HEK293 (cell line): ENCODE results near the gene FLYWCH1.

ENCODE experiments used
- BCL11A ChIP-seq: fragments of 450-650 bp; formaldehyde crosslinking; IDR thresholded peaks from 2 replicates; pipeline ENCODE4 v1.5.1; 2016; ENCODE audit warnings: low read depth, missing biosample characterization, missing genetic modification characterization
- GFI1B ChIP-seq: fragments of 450-650 bp; formaldehyde crosslinking; IDR thresholded peaks from 2 replicates; pipeline ENCODE4 v1.5.1; 2016; ENCODE audit warnings: missing biosample characterization, missing genetic modification characterization
- GLIS1 ChIP-seq: fragments of 450-650 bp; formaldehyde crosslinking; IDR thresholded peaks from 2 replicates; pipeline ENCODE4 v1.5.1; 2016; ENCODE audit warnings: missing biosample characterization, missing genetic modification characterization
- HIC1 ChIP-seq: fragments of 450-650 bp; formaldehyde crosslinking; IDR thresholded peaks from 2 replicates; pipeline ENCODE4 v1.5.1; 2016; ENCODE audit warnings: missing biosample characterization, missing genetic modification characterization
- IKZF3 ChIP-seq: fragments of 450-650 bp; IDR thresholded peaks from 2 replicates; pipeline ENCODE4 v1.5.0; 2018; ENCODE audit warnings: missing biosample characterization, mild to moderate bottlenecking, missing genetic modification characterization, moderate library complexity
- MZF1 ChIP-seq: fragments of 450-650 bp; formaldehyde crosslinking; IDR thresholded peaks from 2 replicates; pipeline ENCODE4 v1.5.1; 2017; ENCODE audit warnings: missing biosample characterization, missing genetic modification characterization, borderline replicate concordance
- OVOL3 ChIP-seq: fragments of 450-650 bp; formaldehyde crosslinking; IDR thresholded peaks from 2 replicates; pipeline ENCODE4 v1.5.1; 2016; ENCODE audit warnings: missing biosample characterization, missing genetic modification characterization
- PBX3 ChIP-seq: sonication (generic); formaldehyde crosslinking; IDR thresholded peaks from 2 replicates; pipeline ENCODE4 v1.8.1; 2022; ENCODE audit warnings: mild to moderate bottlenecking, moderate library complexity, missing genetic modification reagents
- REPIN1 ChIP-seq: fragments of 450-650 bp; formaldehyde crosslinking; IDR thresholded peaks from 2 replicates; pipeline ENCODE4 v1.5.1; 2017; ENCODE audit warnings: missing biosample characterization, missing genetic modification characterization, low read depth
- SP2 ChIP-seq: fragments of 450-650 bp; formaldehyde crosslinking; IDR thresholded peaks from 2 replicates; pipeline ENCODE4 v1.5.1; 2016; ENCODE audit warnings: missing biosample characterization, missing genetic modification characterization
- ZBTB26 ChIP-seq: fragments of 450-650 bp; formaldehyde crosslinking; optimal IDR thresholded peaks from 2 replicates; pipeline ENCODE3; 2016; ENCODE audit warnings: missing biosample characterization, mild to moderate bottlenecking, missing genetic modification characterization
- ZNF16 ChIP-seq: fragments of 450-650 bp; formaldehyde crosslinking; IDR thresholded peaks from 2 replicates; pipeline ENCODE4 v1.5.1; 2016; ENCODE audit warnings: low read depth, missing biosample characterization, missing genetic modification characterization
- ZNF175 ChIP-seq: fragments of 450-650 bp; formaldehyde crosslinking; IDR thresholded peaks from 2 replicates; pipeline ENCODE4 v1.5.1; 2016; ENCODE audit warnings: missing biosample characterization, missing genetic modification characterization
- ZNF2 ChIP-seq: fragments of 450-650 bp; formaldehyde crosslinking; IDR thresholded peaks from 2 replicates; pipeline ENCODE4 v1.5.1; 2016; ENCODE audit warnings: missing biosample characterization, missing genetic modification characterization
- ZNF23 ChIP-seq: fragments of 450-650 bp; formaldehyde crosslinking; IDR thresholded peaks from 2 replicates; pipeline ENCODE4 v1.5.1; 2016; ENCODE audit warnings: missing biosample characterization, missing genetic modification characterization, borderline replicate concordance
- ZNF37A ChIP-seq: fragments of 450-650 bp; IDR thresholded peaks from 2 replicates; pipeline ENCODE4 v1.5.1; 2018; ENCODE audit warnings: missing biosample characterization, missing genetic modification characterization
- ZNF394 ChIP-seq: fragments of 450-650 bp; formaldehyde crosslinking; IDR thresholded peaks from 2 replicates; pipeline ENCODE4 v1.5.1; 2016; ENCODE audit warnings: missing biosample characterization, missing genetic modification characterization, mild to moderate bottlenecking, moderate library complexity, borderline replicate concordance
- ZNF398 ChIP-seq: fragments of 450-650 bp; formaldehyde crosslinking; IDR thresholded peaks from 2 replicates; pipeline ENCODE4 v1.5.1; 2017; ENCODE audit warnings: missing biosample characterization, missing genetic modification characterization
- ZNF423 ChIP-seq: fragments of 450-650 bp; formaldehyde crosslinking; IDR thresholded peaks from 2 replicates; pipeline ENCODE4 v1.5.1; 2016; ENCODE audit warnings: missing biosample characterization, missing genetic modification characterization
- ZNF449 ChIP-seq: fragments of 450-650 bp; formaldehyde crosslinking; IDR thresholded peaks from 2 replicates; pipeline ENCODE4 v1.5.1; 2017; ENCODE audit warnings: missing biosample characterization, mild to moderate bottlenecking, missing genetic modification characterization, moderate library complexity
- ZNF514 ChIP-seq: fragments of 450-650 bp; formaldehyde crosslinking; IDR thresholded peaks from 2 replicates; pipeline ENCODE4 v1.5.1; 2016; ENCODE audit warnings: missing biosample characterization, missing genetic modification characterization
- ZNF529 ChIP-seq: fragments of 450-650 bp; formaldehyde crosslinking; IDR thresholded peaks from 2 replicates; pipeline ENCODE4 v1.5.1; 2017; ENCODE audit warnings: missing genetic modification characterization, missing biosample characterization; ENCODE audit not compliant: insufficient replicate concordance
- ZNF530 ChIP-seq: fragments of 450-650 bp; formaldehyde crosslinking; IDR thresholded peaks from 2 replicates; pipeline ENCODE4 v1.5.1; 2016; ENCODE audit warnings: low read depth, missing biosample characterization, missing genetic modification characterization
- ZNF549 ChIP-seq: fragments of 450-650 bp; IDR thresholded peaks from 2 replicates; pipeline ENCODE4 v1.5.1; 2018; ENCODE audit warnings: missing biosample characterization, missing genetic modification characterization, mild to moderate bottlenecking, inconsistent platforms, moderate library complexity
- ZNF555 ChIP-seq: fragments of 450-650 bp; formaldehyde crosslinking; conservative IDR thresholded peaks from 2 replicates; pipeline ENCODE4 v1.5.1; 2017; ENCODE audit warnings: missing biosample characterization, mild to moderate bottlenecking, missing genetic modification characterization, inconsistent platforms
- ZNF571 ChIP-seq: fragments of 450-650 bp; formaldehyde crosslinking; IDR thresholded peaks from 2 replicates; pipeline ENCODE4 v1.5.0; 2017; ENCODE audit warnings: missing biosample characterization, missing genetic modification characterization
- ZNF596 ChIP-seq: fragments of 450-650 bp; IDR thresholded peaks from 2 replicates; pipeline ENCODE4 v1.5.0; 2018; ENCODE audit warnings: missing biosample characterization, mild to moderate bottlenecking, missing genetic modification characterization, moderate library complexity
- ZNF624 ChIP-seq: fragments of 450-650 bp; formaldehyde crosslinking; IDR thresholded peaks from 2 replicates; pipeline ENCODE4 v1.5.1; 2017; ENCODE audit warnings: missing biosample characterization, missing genetic modification characterization
- ZNF747 ChIP-seq: fragments of 450-650 bp; formaldehyde crosslinking; IDR thresholded peaks from 2 replicates; pipeline ENCODE4 v1.5.1; 2016; ENCODE audit warnings: missing biosample characterization, missing genetic modification characterization
- ZNF777 ChIP-seq: fragments of 450-650 bp; formaldehyde crosslinking; IDR thresholded peaks from 2 replicates; pipeline ENCODE4 v1.5.1; 2017; ENCODE audit warnings: missing biosample characterization, missing genetic modification characterization, borderline replicate concordance
- ZNF792 ChIP-seq: fragments of 450-650 bp; formaldehyde crosslinking; IDR thresholded peaks from 2 replicates; pipeline ENCODE4 v1.5.1; 2016; ENCODE audit warnings: missing biosample characterization, missing genetic modification characterization
- ZNF830 ChIP-seq: fragments of 450-650 bp; IDR thresholded peaks from 2 replicates; pipeline ENCODE4 v1.5.0; 2018; ENCODE audit warnings: missing biosample characterization, missing genetic modification characterization, low read depth, mild to moderate bottlenecking, moderate library complexity
- ZNF843 ChIP-seq: fragments of 450-650 bp; formaldehyde crosslinking; IDR thresholded peaks from 2 replicates; pipeline ENCODE4 v1.5.1; 2016; ENCODE audit warnings: missing biosample characterization, missing genetic modification characterization

The FLYWCH1 gene

GRCh38 chr16:2882650-2883457 lies 28.9 kb upstream of the FLYWCH1 start, which contains the start of gene FLYWCH2 (continued):
- TF ChIP-seq ZNF792 (tag by site-specific recombination) = no peak
- 0 out of 2 replicates have a peak, but pooled peaks have one; percentile 12 for TF ChIP-seq OVOL3 (tag by site-specific recombination)
- TF ChIP-seq ZNF777 (tag by site-specific recombination) = no peak
- TF ChIP-seq ZNF23 = no peak
- TF ChIP-seq HIC1 = peak; percentile 81
- TF ChIP-seq IKZF3 = no peak
- no peak for TF ChIP-seq ZNF530 (tag by site-specific recombination)
- TF ChIP-seq GLIS1 = peak; percentile 69; the same call in 1 of the 2 replicates
- TF ChIP-seq BCL11A (tag by site-specific recombination) = no peak
- TF ChIP-seq ZBTB26 (tag by site-specific recombination) = peak; percentile 95
- TF ChIP-seq REPIN1 (tag by site-specific recombination) = no peak
- no peak for TF ChIP-seq ZNF571 (tag by site-specific recombination)
- no peak for TF ChIP-seq ZNF514 (tag by site-specific recombination)
- TF ChIP-seq ZNF624 (tag by site-specific recombination) = no peak
- TF ChIP-seq GFI1B (tag by site-specific recombination) = no peak
- no peak for TF ChIP-seq ZNF394 (tag by site-specific recombination)
- TF ChIP-seq ZNF596 (tag by site-specific recombination) = no peak
- TF ChIP-seq SP2 = peak; percentile 97
- peak; percentile 90; the same call in 1 of the 2 replicates for TF ChIP-seq PBX3 (CRISPR knock-in tag)
- TF ChIP-seq ZNF549 (tag by site-specific recombination) = no peak
- TF ChIP-seq ZNF37A = no peak
- TF ChIP-seq ZNF423 = no peak
- no peak for TF ChIP-seq MZF1 (tag by site-specific recombination)
- no peak for TF ChIP-seq ZNF175 (tag by site-specific recombination)
- TF ChIP-seq ZNF843 = peak; percentile 31; the same call in 1 of the 2 replicates
- TF ChIP-seq ZNF2 (tag by site-specific recombination) = no peak
- TF ChIP-seq ZNF555 (tag by site-specific recombination) = no peak
- TF ChIP-seq ZNF830 (tag by site-specific recombination) = no peak
- peak; percentile 86 for TF ChIP-seq ZNF398 (tag by site-specific recombination)
- TF ChIP-seq ZNF16 = no peak
- TF ChIP-seq ZNF529 (tag by site-specific recombination) = no peak
- TF ChIP-seq ZNF747 (tag by site-specific recombination) = no peak
- peak; percentile 90 for TF ChIP-seq ZNF449
